KMS-11 (cell line): ENCODE results near the gene RALGPS1.

Experiments
- H2AFZ ChIP-seq: fragments of 200-600 bp; sonication (generic); 2 replicates; pipeline ENCODE4 v1.6.1; 2016; ENCODE audit warnings: antibody characterized with exemption, mixed run types, low read depth
- H3K27ac ChIP-seq: fragments of 200-600 bp; sonication (generic); 2 replicates; pipeline ENCODE4 v1.6.1; 2016; ENCODE audit warnings: mild to moderate bottlenecking, mixed run types
- H3K27me3 ChIP-seq: fragments of 200-600 bp; sonication (generic); 2 replicates; pipeline ENCODE4 v1.6.1; 2017; ENCODE audit warnings: mild to moderate bottlenecking, low read depth, mixed run types, moderate library complexity; ENCODE audit not compliant: insufficient read depth
- H3K36me3 ChIP-seq: fragments of 200-600 bp; sonication (generic); 2 replicates; pipeline ENCODE4 v1.6.1; 2017; ENCODE audit warnings: mild to moderate bottlenecking, mixed run types; ENCODE audit not compliant: insufficient read depth
- H3K4me1 ChIP-seq: fragments of 200-600 bp; sonication (generic); 2 replicates; pipeline ENCODE4 v1.6.1; 2016; ENCODE audit warnings: mild to moderate bottlenecking, low read depth, mixed run types; ENCODE audit not compliant: poor library complexity, severe bottlenecking
- H3K4me2 ChIP-seq: fragments of 200-600 bp; sonication (generic); 2 replicates; pipeline ENCODE4 v1.7.0; 2016; ENCODE audit warnings: mild to moderate bottlenecking, mixed run types
- H3K4me3 ChIP-seq: fragments of 200-600 bp; sonication (generic); IDR thresholded peaks from 2 replicates; pipeline ENCODE4 v1.6.1; 2017; ENCODE audit warnings: low read depth, low read length, mixed read lengths; ENCODE audit not compliant: insufficient read depth
- H3K79me2 ChIP-seq: fragments of 200-600 bp; sonication (generic); 2 replicates; pipeline ENCODE4 v1.6.1; 2016; ENCODE audit warnings: low read depth, mixed run types; ENCODE audit not compliant: insufficient read depth
- H3K9ac ChIP-seq: fragments of 200-600 bp; sonication (generic); 2 replicates; pipeline ENCODE4 v1.6.1; 2016; ENCODE audit warnings: mild to moderate bottlenecking, mixed run types
- H4K20me1 ChIP-seq: fragments of 200-600 bp; sonication (generic); 2 replicates; pipeline ENCODE4 v1.6.1; 2016; ENCODE audit warnings: mild to moderate bottlenecking, mixed run types; ENCODE audit not compliant: insufficient read depth
- TF ChIP-seq, protein P1 (sequence below): fragments of 200-600 bp; sonication (generic); conservative IDR thresholded peaks from 2 replicates; pipeline ENCODE4 v1.6.1; 2017; ENCODE audit warnings: low read depth, mild to moderate bottlenecking, antibody characterized with exemption, low read length, moderate library complexity, mixed read lengths

Gene RALGPS1

DNA sequence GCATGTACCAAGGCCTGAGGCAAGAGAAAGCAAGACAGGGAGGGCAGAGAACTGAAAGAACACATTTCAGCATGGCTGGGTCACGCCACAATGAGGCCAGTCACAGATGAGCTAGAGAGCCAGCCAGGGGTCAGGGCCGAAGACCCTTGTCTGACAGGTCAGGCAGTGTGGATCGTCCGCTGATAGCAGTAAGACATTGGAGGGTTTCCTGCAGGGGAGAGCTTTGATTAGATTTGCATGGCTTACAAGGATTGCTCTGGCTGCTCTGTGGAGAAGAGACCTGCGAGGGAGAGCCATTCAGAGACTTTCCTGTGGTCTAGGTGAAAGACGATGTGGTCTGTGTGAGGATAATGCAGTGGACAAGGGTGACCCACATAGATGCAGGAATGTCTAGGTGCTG lies 93.1 kb downstream of the RALGPS1 start:
- Histone ChIP-seq H3K4me2 (peak overlapping the region; percentile 69), H2AFZ (peak overlapping the region; percentile 62; the same call in 1 of the 2 replicates), H3K27ac (peak overlapping the region; percentile 92), H3K36me3 (no peaks in the 10 kb centered on the region), H3K9ac (peak overlapping the region; percentile 44; the same call in 1 of the 2 replicates), H3K79me2 (no peaks in the 10 kb centered on the region), H4K20me1 (no peaks in the 10 kb centered on the region), H3K27me3 (no peaks in the 10 kb centered on the region), H3K4me1 (peaks cover 93% of the 10 kb centered on the region), H3K4me3 (no peak overlapping the region)
- TF ChIP-seq, protein P1, sequence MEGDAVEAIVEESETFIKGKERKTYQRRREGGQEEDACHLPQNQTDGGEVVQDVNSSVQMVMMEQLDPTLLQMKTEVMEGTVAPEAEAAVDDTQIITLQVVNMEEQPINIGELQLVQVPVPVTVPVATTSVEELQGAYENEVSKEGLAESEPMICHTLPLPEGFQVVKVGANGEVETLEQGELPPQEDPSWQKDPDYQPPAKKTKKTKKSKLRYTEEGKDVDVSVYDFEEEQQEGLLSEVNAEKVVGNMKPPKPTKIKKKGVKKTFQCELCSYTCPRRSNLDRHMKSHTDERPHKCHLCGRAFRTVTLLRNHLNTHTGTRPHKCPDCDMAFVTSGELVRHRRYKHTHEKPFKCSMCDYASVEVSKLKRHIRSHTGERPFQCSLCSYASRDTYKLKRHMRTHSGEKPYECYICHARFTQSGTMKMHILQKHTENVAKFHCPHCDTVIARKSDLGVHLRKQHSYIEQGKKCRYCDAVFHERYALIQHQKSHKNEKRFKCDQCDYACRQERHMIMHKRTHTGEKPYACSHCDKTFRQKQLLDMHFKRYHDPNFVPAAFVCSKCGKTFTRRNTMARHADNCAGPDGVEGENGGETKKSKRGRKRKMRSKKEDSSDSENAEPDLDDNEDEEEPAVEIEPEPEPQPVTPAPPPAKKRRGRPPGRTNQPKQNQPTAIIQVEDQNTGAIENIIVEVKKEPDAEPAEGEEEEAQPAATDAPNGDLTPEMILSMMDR, result no peak

- Histone ChIP-seq H3K4me3 (no peak overlapping the region), H3K36me3 (no peaks in the 10 kb centered on the region), H2AFZ (0 out of 2 replicates have a peak overlapping the region, but pooled peaks have one; percentile 62), H3K4me1 (peaks cover 97% of the 10 kb centered on the region), H3K27ac (peak overlapping the region; percentile 92), H3K4me2 (peak overlapping the region; percentile 69), H3K9ac (peak overlapping the region; percentile 44; the same call in 1 of the 2 replicates), H4K20me1 (no peaks in the 10 kb centered on the region), H3K27me3 (no peaks in the 10 kb centered on the region), H3K79me2 (no peaks in the 10 kb centered on the region)
- TF ChIP-seq, protein P1, result no peak
Observed at GRCh38 chr9:127008076-127008475, 93.5 kb downstream of the RALGPS1 start.

GRCh38 chr9:127011772-127012171 lies 97.2 kb downstream of the RALGPS1 start:
- H3K27me3 ChIP-seq, result no peaks in the 10 kb centered on the region
- no peak overlapping the region for H2AFZ ChIP-seq
- H3K4me1 ChIP-seq, result peaks cover 100% of the 10 kb centered on the region
- no peaks in the 10 kb centered on the region for H3K36me3 ChIP-seq
- TF ChIP-seq, protein P1, result no peak
- peak overlapping the region; percentile 31; the same call in 1 of the 2 replicates for H3K4me2 ChIP-seq
- no peak overlapping the region for H3K9ac ChIP-seq
- H4K20me1 ChIP-seq, result no peaks in the 10 kb centered on the region
- H3K27ac ChIP-seq, result 0 out of 2 replicates have a peak overlapping the region, but pooled peaks have one; percentile 21
- no peaks in the 10 kb centered on the region for H3K79me2 ChIP-seq
- H3K4me3 ChIP-seq, result no peak overlapping the region

- Histone ChIP-seq H3K4me3 (no peak overlapping the region), H3K9ac (no peak overlapping the region), H3K4me1 (peaks cover 100% of the 10 kb centered on the region), H3K36me3 (no peaks in the 10 kb centered on the region), H4K20me1 (no peaks in the 10 kb centered on the region), H3K79me2 (no peaks in the 10 kb centered on the region), H2AFZ (no peak overlapping the region), H3K27ac (peak overlapping the region; percentile 21; the same call in 1 of the 2 replicates), H3K4me2 (peak overlapping the region; percentile 31; the same call in 1 of the 2 replicates), H3K27me3 (no peaks in the 10 kb centered on the region)
- TF ChIP-seq, protein P1, result no peak
Observed at GRCh38 chr9:127012250-127012649, 97.7 kb downstream of the RALGPS1 start.
